Small intestine (tissue), 7 donors: ENCODE data around the gene TXNL4A. TPM values are rescaled to one million over a fixed set of nuclear protein-coding genes. Genes with fewer than 3 reads are reported as not detected.

Experiments used
- DNase-seq, 2 donors: peaks; one replicate each; pipeline versions ENCODE4 v3.0.0 to v3.0.0-alpha.2; 2013
- FAIRE-seq: peaks from 2 replicates; lab custom pipeline; 2012; peaks lifted over from hg19 to GRCh38; lab: Jason Lieb, UNC
- H3K27ac ChIP-seq, 3 donors: one replicate each; pipeline ENCODE4 v1.5.1; 2013; ENCODE audit warnings: low read length in 2 of 3, mild to moderate bottlenecking in 2 of 3, control low read depth in 1 of 3, inconsistent platforms in 1 of 3, low read depth in 1 of 3, moderate library complexity in 1 of 3
- H3K27me3 ChIP-seq, 3 donors: one replicate each; pipeline ENCODE4 v1.6.1; 2013; ENCODE audit warnings: low read length in 3 of 3, inconsistent platforms in 1 of 3; ENCODE audit not compliant: control insufficient read depth in 3 of 3, insufficient read depth in 3 of 3
- H3K36me3 ChIP-seq, 3 donors: one replicate each; pipeline ENCODE4 v1.6.1; 2013; ENCODE audit warnings: low read length in 3 of 3, inconsistent platforms in 1 of 3, low read depth in 1 of 3, mild to moderate bottlenecking in 1 of 3, moderate library complexity in 1 of 3; ENCODE audit not compliant: control insufficient read depth in 3 of 3, insufficient read depth in 2 of 3
- H3K4me1 ChIP-seq, 3 donors: one replicate each; pipeline ENCODE4 v1.6.1; 2013; ENCODE audit warnings: low read length in 2 of 3, inconsistent platforms in 1 of 3, low read depth in 1 of 3, mild to moderate bottlenecking in 1 of 3, moderate library complexity in 1 of 3; ENCODE audit not compliant: control insufficient read depth in 3 of 3, insufficient read depth in 2 of 3
- H3K4me3 ChIP-seq, 3 donors: one replicate each; pipeline ENCODE4 v1.5.1; 2013; ENCODE audit warnings: low read length in 3 of 3, control low read depth in 1 of 3, inconsistent platforms in 1 of 3, low read depth in 1 of 3, mild to moderate bottlenecking in 1 of 3, moderate library complexity in 1 of 3
- H3K9me3 ChIP-seq, 2 donors: one replicate each; pipeline ENCODE4 v1.6.1; 2013; ENCODE audit warnings: low read depth in 1 of 2, low read length in 1 of 2; ENCODE audit not compliant: control insufficient read depth in 2 of 2, insufficient read depth in 1 of 2
- WGBS, 3 donors: extraction: QIAGEN DNeasy Blood & Tissue Kit; methylation state at CpG; one replicate each; pipeline ENCODE4 v1.1.7; 2013; 5-methylcytosine and 5-hydroxymethylcytosine counted together
- polyA plus RNA-seq, 4 donors: library from polyadenylated mRNA; stranded (reverse) in 3 of 4; unstranded in 1 of 4; fragments of 200-250 nt in 3 of 4; fragments of 120-200 nt in 1 of 4; gene quantifications; one replicate each; pipeline versions ENCODE4 v1.2.1 to v1.2.3, GENCODE V29; 2013
- donor health status: healthy with polysubstance abuse.
- donor health status: control.
- donor health status: control.
- donor health status: Bipolar disorder and iron deficiency.
- donor health status: healthy.

TXNL4A gene
- polyA plus RNA-seq, 4 donors, result 73.4 to 74.5 (median 74.0) TPM

DNA sequence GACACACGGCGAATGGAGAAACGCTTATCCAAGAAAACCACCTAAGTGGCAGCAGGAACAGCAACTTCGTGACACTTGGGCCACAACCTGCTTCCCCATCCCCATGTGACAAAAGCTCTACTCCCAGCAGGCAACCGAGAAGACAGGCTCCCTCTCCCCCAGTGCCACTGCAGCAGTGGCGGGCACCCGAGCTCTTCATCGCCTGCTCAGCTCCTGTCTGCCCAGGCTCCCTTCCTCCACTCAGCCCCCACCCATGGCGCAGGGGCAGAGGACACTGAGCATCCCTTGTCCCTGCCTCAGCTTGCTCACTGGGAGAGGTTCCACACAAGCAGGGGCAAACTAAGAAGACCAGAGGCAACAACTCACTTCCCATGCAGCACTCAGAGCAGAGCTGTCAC, 59.8 kb downstream of the TXNL4A start:
- H3K9me3 ChIP-seq, result peaks cover 0 to 45% of the 10 kb centered on the region in 2 donors
- DNase-seq (no peak), FAIRE-seq (no peak)
- H3K4me1 ChIP-seq, result no peaks in the 10 kb centered on the region
- peaks cover 2 to 48% (median 3%) of the 10 kb centered on the region in 3 donors for H3K36me3 ChIP-seq
- 96 to 99% (median 97%) methylated on average over 9 of the region's 9 CpGs for WGBS, 3 donors
- H3K4me3 ChIP-seq, result no peak overlapping the region
- no peaks in the 10 kb centered on the region for H3K27me3 ChIP-seq
- no peak overlapping the region for H3K27ac ChIP-seq

DNA sequence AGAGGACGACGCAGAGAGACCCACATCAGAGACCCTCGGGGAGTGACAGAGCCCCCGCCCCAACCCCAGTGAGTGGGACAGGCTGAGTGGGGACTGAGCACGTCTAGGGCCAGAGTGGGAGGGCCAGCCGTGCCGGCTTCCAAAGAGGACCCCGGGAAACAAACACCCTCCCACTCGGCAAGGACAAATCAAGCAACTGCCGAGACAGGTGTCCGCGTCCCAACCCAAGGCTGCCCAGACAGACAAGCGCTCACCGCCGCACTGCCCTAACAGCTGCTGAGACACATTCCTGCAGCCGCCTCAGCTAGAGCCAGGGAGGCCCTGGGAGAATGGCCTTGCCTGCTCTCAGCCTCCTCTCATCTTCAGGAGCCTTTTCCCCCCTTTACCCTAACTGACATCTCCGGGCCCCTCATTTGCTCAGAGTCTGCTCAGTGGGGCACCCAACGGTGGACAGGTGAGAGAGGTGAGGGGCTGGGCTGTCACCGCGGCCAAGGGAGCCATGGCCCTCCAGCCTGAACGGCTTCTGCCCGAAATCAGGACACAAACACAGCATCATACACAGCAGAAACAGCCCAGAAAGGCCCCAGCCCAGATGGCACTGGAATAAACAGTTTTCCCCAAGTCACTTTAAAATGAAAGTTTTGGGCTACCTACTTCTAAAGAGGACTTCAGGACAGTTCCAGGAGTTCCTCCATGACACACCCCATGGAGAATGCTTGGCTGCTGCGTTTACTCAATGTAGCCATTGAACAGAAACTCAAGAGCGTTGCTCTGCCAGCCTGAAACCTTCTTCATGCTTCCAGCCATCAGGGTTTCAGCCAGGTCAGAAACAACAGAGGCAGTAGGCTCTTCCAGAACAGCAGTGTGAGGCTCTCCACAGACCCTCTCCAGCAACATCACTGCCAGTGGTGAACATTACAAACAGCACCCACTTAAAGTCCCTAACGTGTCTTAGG, 60.5 kb downstream of the TXNL4A start:
- DNase-seq (no peak), FAIRE-seq (no peak)
- Histone ChIP-seq H3K4me1 (no peaks in the 10 kb centered on the region), H3K4me3 (no peak overlapping the region), H3K27me3 (no peaks in the 10 kb centered on the region), H3K9me3 (peaks cover 0 to 45% of the 10 kb centered on the region in 2 donors), H3K36me3 (peaks cover 2 to 48% (median 3%) of the 10 kb centered on the region in 3 donors), H3K27ac (no peak overlapping the region)
- WGBS, 3 donors, result 93 to 97% (median 93%) methylated on average over 23 to 25 of the region's 25 CpGs

DNA sequence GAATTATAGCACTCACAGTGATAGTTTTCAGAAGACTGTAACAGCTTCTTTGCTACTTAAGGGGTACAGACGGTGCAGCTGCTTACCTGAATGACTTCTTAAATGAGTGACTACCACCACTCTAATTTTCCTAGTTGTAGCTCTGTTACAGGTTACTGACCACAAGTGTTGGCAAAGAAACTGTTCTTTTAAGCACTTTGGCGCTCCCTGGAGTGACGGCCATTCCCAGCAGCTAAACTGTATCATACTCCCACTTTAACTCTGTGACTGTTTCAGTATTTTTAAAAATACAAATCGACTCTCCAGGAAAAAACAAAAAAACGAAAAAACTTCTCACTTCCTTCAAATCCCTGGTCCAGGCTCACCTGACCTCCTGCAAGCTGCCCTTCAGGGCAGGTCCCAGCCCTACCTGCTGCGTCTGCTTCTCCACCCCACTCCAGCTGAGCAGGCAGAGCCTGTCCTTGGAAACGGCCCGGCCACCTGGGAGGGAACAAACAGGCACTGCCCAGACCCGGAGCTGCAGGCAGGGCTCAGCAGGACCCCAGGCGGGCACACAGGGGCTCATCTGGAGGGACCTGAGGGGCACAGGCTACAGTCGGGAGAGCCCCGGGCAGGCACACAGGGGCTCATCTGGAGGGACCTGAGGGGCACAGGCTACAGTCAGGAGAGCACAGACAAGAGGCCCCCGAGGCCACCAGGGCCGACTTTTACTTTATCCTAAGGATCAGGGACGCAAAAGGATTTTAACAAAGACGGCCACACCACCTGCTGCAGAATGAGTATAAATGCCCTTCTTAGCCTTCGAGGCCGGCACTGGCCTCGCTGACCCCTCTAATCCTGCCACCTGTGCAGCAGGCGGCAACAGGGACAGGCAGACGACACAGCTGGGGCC, 61.4 kb downstream of the TXNL4A start:
- H3K9me3 ChIP-seq, result peaks cover 0 to 51% of the 10 kb centered on the region in 2 donors
- no peak for FAIRE-seq
- 89 to 95% (median 93%) methylated on average over 21 of the region's 21 CpGs for WGBS, 3 donors
- H3K27me3 ChIP-seq, result no peaks in the 10 kb centered on the region
- no peaks in the 10 kb centered on the region for H3K4me1 ChIP-seq
- H3K27ac ChIP-seq, result no peak overlapping the region
- no peak for DNase-seq
- no peak overlapping the region for H3K4me3 ChIP-seq
- H3K36me3 ChIP-seq, result peaks cover 2 to 53% (median 7%) of the 10 kb centered on the region in 3 donors

DNA sequence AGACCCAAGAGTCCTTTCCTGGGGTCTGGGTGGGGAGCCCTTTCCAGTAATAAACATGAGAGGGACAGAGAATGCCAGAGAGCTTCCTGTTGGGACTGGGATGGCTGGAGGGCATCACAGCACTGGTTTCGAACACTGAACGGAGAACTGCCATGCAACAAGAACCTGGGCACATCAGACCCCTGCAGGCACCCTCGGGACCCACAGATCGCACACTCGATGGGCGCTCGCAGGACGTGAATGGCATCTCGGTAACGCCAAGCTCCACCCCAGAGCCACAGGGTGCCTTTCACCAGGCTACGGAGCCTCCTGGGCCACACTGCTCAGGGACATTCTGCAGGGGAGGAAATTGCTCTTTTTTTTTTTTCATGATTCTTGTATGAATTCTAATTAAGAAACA, 62.1 kb downstream of the TXNL4A start:
- H3K27ac ChIP-seq, result no peak overlapping the region
- no peaks in the 10 kb centered on the region for H3K27me3 ChIP-seq
- WGBS, 3 donors, result 95 to 98% (median 95%) methylated on average over 11 of the region's 11 CpGs
- peaks cover 2 to 53% (median 7%) of the 10 kb centered on the region in 3 donors for H3K36me3 ChIP-seq
- peaks cover 0 to 49% of the 10 kb centered on the region in 2 donors for H3K9me3 ChIP-seq
- DNase-seq (no peak), FAIRE-seq (no peak)
- H3K4me3 ChIP-seq, result no peak overlapping the region
- no peaks in the 10 kb centered on the region for H3K4me1 ChIP-seq

DNA sequence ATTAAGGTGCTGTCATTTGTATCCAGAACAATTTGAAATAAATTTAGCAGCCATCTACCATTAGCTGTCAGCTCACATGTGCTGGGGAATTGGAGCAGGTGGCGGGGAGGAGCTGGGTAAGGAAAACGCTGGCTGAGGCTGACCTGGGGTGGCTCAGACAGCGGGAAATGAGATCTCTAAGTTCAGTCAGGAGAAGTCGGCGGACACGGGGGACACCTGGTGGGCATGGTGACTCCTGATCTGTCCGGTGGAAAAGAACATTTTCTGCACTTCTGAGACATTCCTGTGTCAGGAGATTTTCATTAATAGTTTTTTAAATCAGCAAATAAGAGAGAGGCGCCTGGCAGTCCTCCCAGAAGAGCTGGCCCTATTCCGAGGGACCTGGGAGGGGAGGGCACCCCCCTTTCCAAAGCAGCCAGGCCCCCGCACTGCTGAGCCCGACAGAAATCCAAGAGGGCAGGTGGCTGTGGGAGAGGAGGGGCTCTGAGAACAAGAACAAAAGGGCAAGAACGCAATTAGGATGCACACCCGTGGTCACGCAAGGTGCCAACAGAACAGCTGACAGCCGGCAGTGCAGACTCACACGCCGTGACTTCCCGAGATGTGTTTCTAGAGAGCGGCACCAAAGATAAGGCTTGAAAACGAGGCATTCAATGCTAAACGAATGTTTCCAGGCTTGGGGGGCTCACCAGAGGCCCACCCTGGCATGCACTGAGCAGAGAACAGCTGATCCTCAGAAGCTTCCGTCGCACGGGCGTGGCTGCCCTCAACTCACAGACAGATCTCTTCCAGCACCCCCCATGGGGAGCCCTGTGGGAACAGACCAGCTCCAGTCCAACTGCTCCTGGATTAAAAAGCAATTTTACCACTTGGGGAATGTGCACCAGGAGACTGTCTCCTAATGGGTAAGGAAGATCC, 63.3 kb downstream of the TXNL4A start:
- FAIRE-seq (no peak), DNase-seq (no peak)
- Histone ChIP-seq H3K9me3 (peaks cover 0 to 49% of the 10 kb centered on the region in 2 donors), H3K4me3 (no peak overlapping the region), H3K27ac (no peak overlapping the region), H3K36me3 (peaks cover 2 to 53% (median 7%) of the 10 kb centered on the region in 3 donors), H3K27me3 (no peaks in the 10 kb centered on the region), H3K4me1 (no peaks in the 10 kb centered on the region)
- 87 to 92% (median 89%) methylated on average over 25 of the region's 25 CpGs for WGBS, 3 donors

DNA sequence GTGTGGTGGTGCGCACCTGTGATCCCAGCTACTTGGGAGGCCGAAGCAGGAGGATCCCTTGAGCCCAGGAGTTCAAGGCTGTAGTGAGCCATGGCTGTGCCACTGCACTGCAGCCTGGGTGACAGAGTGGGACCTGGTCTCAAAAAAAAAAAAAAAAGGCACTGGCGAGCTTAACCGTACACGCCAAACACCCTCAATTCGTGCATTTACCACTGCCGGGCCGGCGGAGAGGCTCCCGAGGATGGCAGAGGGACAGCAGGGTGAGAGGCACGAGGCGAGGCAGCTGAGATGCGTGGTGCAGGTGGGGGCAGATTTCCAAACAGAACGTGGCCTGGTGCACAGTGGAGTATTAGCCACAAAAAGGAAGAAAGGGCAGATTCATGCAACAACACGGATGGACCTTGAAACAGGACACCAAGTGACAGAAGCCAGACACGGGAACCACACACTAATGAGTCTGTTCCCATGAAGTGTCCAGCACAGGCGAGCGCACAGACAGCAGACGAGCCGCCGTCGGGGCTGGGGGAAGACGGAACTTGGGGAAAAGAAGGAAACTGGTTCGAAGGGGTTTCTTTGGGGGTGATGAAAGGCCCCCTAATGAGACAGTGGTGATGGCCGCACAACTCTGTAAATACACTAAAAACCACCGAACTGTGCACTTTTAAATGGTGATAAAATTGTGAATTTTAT, 64.3 kb downstream of the TXNL4A start:
- Histone ChIP-seq H3K36me3 (peaks cover 0 to 54% (median 5%) of the 10 kb centered on the region in 3 donors), H3K4me3 (no peak overlapping the region), H3K27me3 (no peaks in the 10 kb centered on the region), H3K9me3 (peaks cover 0 to 44% of the 10 kb centered on the region in 2 donors), H3K27ac (no peak overlapping the region), H3K4me1 (no peaks in the 10 kb centered on the region)
- DNase-seq (no peak), FAIRE-seq (no peak)
- 96 to 98% (median 97%) methylated on average over 26 of the region's 26 CpGs for WGBS, 3 donors

DNA sequence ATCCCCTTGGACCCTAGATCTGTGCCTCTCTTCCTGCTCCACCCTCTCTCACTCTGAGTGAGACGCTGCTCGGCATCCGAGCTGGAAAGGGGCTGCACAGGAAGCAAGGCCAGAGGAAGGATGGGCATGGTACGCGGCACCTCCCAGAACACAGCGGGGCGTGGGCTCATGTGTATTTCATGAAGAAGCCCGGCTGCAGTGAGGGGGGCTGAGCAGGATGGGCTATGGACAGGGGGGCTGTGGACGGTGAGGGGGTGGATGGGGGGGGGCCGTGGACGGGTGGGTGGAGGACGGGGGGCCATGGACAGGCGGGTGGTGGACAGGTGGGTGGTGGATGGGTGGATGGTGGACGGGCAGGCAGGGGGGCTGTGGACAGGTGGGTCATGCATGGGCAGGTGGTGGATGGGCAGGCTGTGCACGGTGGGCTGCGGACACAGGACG, 65.4 kb downstream of the TXNL4A start:
- DNase-seq (no peak), FAIRE-seq (no peak)
- Histone ChIP-seq H3K27me3 (no peaks in the 10 kb centered on the region), H3K4me1 (no peaks in the 10 kb centered on the region), H3K36me3 (peaks cover 0 to 54% (median 7%) of the 10 kb centered on the region in 3 donors), H3K9me3 (peaks cover 0 to 44% of the 10 kb centered on the region in 2 donors), H3K27ac (no peak overlapping the region), H3K4me3 (no peak overlapping the region)
- 88 to 93% (median 89%) methylated on average over 13 to 17 of the region's 17 CpGs for WGBS, 3 donors
